Upper lobe of right lung (tissue), 1 donor: ENCODE results near the gene WDR41. TPM values are rescaled to one million over a fixed set of nuclear protein-coding genes. Genes with fewer than 3 reads are reported as not detected.
"Not testable (repeated sequence)": the region's sequence is repeated elsewhere in the genome, so short reads cannot be mapped to it uniquely, and the experiment has no call there.

Source experiments
- ATAC-seq: fragments of 200-7000 bp; cut with Tn5 transposase; one replicate; pipeline ENCODE4 v1.9.1; 2020; ENCODE audit warnings: mild to moderate bottlenecking, moderate library complexity
- DNase-seq: peaks from one replicate; pipeline ENCODE4 v3.0.0-alpha.2; 2020
- H3K27ac ChIP-seq: fragments of 200-600 bp; one replicate; pipeline ENCODE4 v1.8.0; 2022
- H3K27me3 ChIP-seq: fragments of 200-600 bp; one replicate; pipeline ENCODE4 v1.8.0; 2022; ENCODE audit warnings: mild to moderate bottlenecking
- H3K36me3 ChIP-seq: fragments of 200-600 bp; one replicate; pipeline ENCODE4 v1.8.0; 2022
- H3K4me1 ChIP-seq: fragments of 200-600 bp; one replicate; pipeline ENCODE4 v1.8.0; 2022
- H3K4me3 ChIP-seq: fragments of 200-600 bp; one replicate; pipeline ENCODE4 v1.8.0; 2022; ENCODE audit warnings: mild to moderate bottlenecking
- H3K9me3 ChIP-seq: fragments of 200-600 bp; one replicate; pipeline ENCODE4 v1.8.0; 2022
- CTCF ChIP-seq: fragments of 200-600 bp; IDR thresholded peaks from one replicate; pipeline ENCODE4 v1.8.0; 2022; ENCODE audit warnings: antibody characterized with exemption
- intact Hi-C: fragments of 100-400 bp; cut with DNase I; formaldehyde crosslinking; loops from one replicate; pipeline ENCODE4 v1.11.0; 2022
- total RNA-seq: library from RNA; stranded (reverse); fragmentation: NEBNext Ultra II Directional; extraction: Animal tissue kit (Norgen Biotek cat#: 25700); gene quantifications from one replicate; pipeline ENCODE4 v1.2.1, GENCODE V29; 2021
- donor health status: DM: no; HTN: yes; CAD: no; lungs with severe emphysema.

Gene WDR41
- total RNA-seq, 1 donor from 2014 or later: 35.7 TPM

GRCh38 chr5:77391240-77391765, 100.8 kb downstream of the WDR41 start:
- Histone ChIP-seq H3K4me3 (no peak overlapping the region), H3K36me3 (no peaks in the 10 kb centered on the region), H3K9me3 (no peaks in the 10 kb centered on the region), H3K27ac (no peak overlapping the region), H3K4me1 (no peaks in the 10 kb centered on the region), H3K27me3 (no peaks in the 10 kb centered on the region)
- no peak for DNase-seq
- intact Hi-C loops: no loop called here
- no peak for TF ChIP-seq CTCF
- no peak for ATAC-seq

- ATAC-seq (no peak), DNase-seq (no peak)
- no peak for TF ChIP-seq CTCF
- Histone ChIP-seq H3K36me3 (no peaks in the 10 kb centered on the region), H3K27ac (no peak overlapping the region), H3K4me3 (no peak overlapping the region), H3K9me3 (no peaks in the 10 kb centered on the region), H3K4me1 (no peaks in the 10 kb centered on the region), H3K27me3 (no peaks in the 10 kb centered on the region)
- intact Hi-C loops: no loop called here
Observed at GRCh38 chr5:77390795-77391194, 101.3 kb downstream of the WDR41 start.

GRCh38 chr5:77390221-77390620, 101.9 kb downstream of the WDR41 start:
- Histone ChIP-seq H3K4me1 (no peaks in the 10 kb centered on the region), H3K36me3 (no peaks in the 10 kb centered on the region), H3K9me3 (no peaks in the 10 kb centered on the region), H3K27ac (no peak overlapping the region), H3K4me3 (no peak overlapping the region), H3K27me3 (no peaks in the 10 kb centered on the region)
- no peak for DNase-seq
- intact Hi-C loops: no loop called here
- no peak for TF ChIP-seq CTCF
- no peak for ATAC-seq

- TF ChIP-seq CTCF: no peak
- ATAC-seq: peak; percentile 67
- Histone ChIP-seq H3K27me3 (no peaks in the 10 kb centered on the region), H3K36me3 (no peaks in the 10 kb centered on the region), H3K9me3 (no peaks in the 10 kb centered on the region), H3K4me1 (no peaks in the 10 kb centered on the region), H3K27ac (no peak overlapping the region), H3K4me3 (no peak overlapping the region)
- DNase-seq: no peak
- intact Hi-C loops: no loop called here
Observed at GRCh38 chr5:77389746-77390145, 102.4 kb downstream of the WDR41 start.

- DNase-seq, H3K4me3 ChIP-seq, ATAC-seq, intact Hi-C loops, H3K27me3 ChIP-seq, H3K36me3 ChIP-seq, H3K9me3 ChIP-seq, H3K27ac ChIP-seq, H3K4me1 ChIP-seq: not testable (repeated sequence)
Observed at GRCh38 chr5:77386340-77386739, 105.8 kb downstream of the WDR41 start.

- intact Hi-C loops, DNase-seq, H3K27ac ChIP-seq, ATAC-seq, H3K4me3 ChIP-seq, H3K36me3 ChIP-seq, H3K9me3 ChIP-seq, H3K27me3 ChIP-seq, H3K4me1 ChIP-seq: not testable (repeated sequence)
Observed at GRCh38 chr5:77383336-77383735, 108.8 kb downstream of the WDR41 start.

Other genes with a start within 250 kb of the WDR41 start
- gene OTP, start 146.4 kb upstream of the WDR41 start, total RNA-seq: not detected